Tongue (tissue), 3 donors: ENCODE data around the gene CCT6A. TPM values are rescaled to one million over a fixed set of nuclear protein-coding genes. Genes with fewer than 3 reads are reported as not detected.
A peak's percentile ranks its signal among the peaks of the same experiment; 100 is the strongest.
"Not testable (repeated sequence)": the region's sequence is repeated elsewhere in the genome, so short reads cannot be mapped to it uniquely, and the experiment has no call there.

ENCODE experiments used
- DNase-seq: peaks from one replicate; pipeline ENCODE4 v3.0.0-alpha.2; 2015
- small RNA-seq: library from RNA; depleted of rRNA; stranded (forward); fragments of <200 nt; gene quantifications from one replicate; pipeline ENCODE3, GENCODE V24; 2014; ENCODE audit warnings: low replicate concordance
- total RNA-seq: library from RNA; depleted of rRNA; stranded (reverse); fragments of >200 nt; gene quantifications from one replicate; pipeline ENCODE4 v1.2.3, GENCODE V29; 2014

Gene CCT6A
- total RNA-seq, 1 donor from 2014 or later, result 118 TPM

- no peak for DNase-seq
These were observed 48.1 kb downstream of the CCT6A start for GRCh38 chr7:56099653-56100052.

- not testable (repeated sequence) for DNase-seq
These were observed 52.6 kb downstream of the CCT6A start for GRCh38 chr7:56104138-56104537.

GRCh38 chr7:56105508-56105907 is 53.9 kb downstream of the CCT6A start:
- DNase-seq, result peak; percentile 38

GRCh38 chr7:56106108-56107073 is 54.8 kb downstream of the CCT6A start, which contains the start of gene CHCHD2:
Gene CHCHD2 (minus strand): TSS chr7:56106476. CDS start chr7:56106413, 63 bp downstream.
- peak; percentile 99 for DNase-seq

GRCh38 chr7:56107954-56108258 is 56.3 kb downstream of the CCT6A start:
- no peak for DNase-seq

- no peak for DNase-seq
These were observed 59.0 kb downstream of the CCT6A start for GRCh38 chr7:56110611-56111010.

- DNase-seq, result not testable (repeated sequence)
These were observed 60.7 kb downstream of the CCT6A start for GRCh38 chr7:56112244-56112643.

Small RNA genes lying within 50 kb of the gene (small RNA-seq; reads per million reads assigned to genes)
- gene SNORA15 (0.05 reads per million), gene SNORA22B (not detected)

Other genes starting within 250 kb of the CCT6A start
- gene SEPTIN14, start 189.0 kb upstream of the CCT6A start, total RNA-seq, result not detected
- gene ZNF713, start 164.3 kb upstream of the CCT6A start, total RNA-seq, result 15.1 TPM
- gene MRPS17, start 99.9 kb upstream of the CCT6A start, total RNA-seq, result 12.9 TPM
- gene NIPSNAP2, start 87.2 kb upstream of the CCT6A start, total RNA-seq, result 177 TPM
- 16.2 TPM for gene PSPH, start 321 bp upstream of the CCT6A start, total RNA-seq
- 53.5 TPM for gene SUMF2, start 12.5 kb downstream of the CCT6A start, total RNA-seq
- gene PHKG1, start 41.2 kb downstream of the CCT6A start, total RNA-seq, result 65.2 TPM
- 268 TPM for gene CHCHD2, start 54.7 kb downstream of the CCT6A start, total RNA-seq
- gene NUPR2, start 64.7 kb downstream of the CCT6A start, total RNA-seq, result not detected